H9 (cell line): ENCODE measurements around the gene SLC25A25. TPM values are rescaled to one million over a fixed set of nuclear protein-coding genes. Genes with fewer than 3 reads are reported as not detected.
A peak's percentile ranks its signal among the peaks of the same experiment; 100 is the strongest.

Experiments
- DNase-seq: peaks from one replicate; pipeline ENCODE4 v3.0.0-alpha.2; 2017
- H2AFZ ChIP-seq: one replicate; pipeline ENCODE4 v1.6.1; 2013; ENCODE audit warnings: mild to moderate bottlenecking, low read length, control low read depth, moderate library complexity
- H2AK5ac ChIP-seq: 2 replicates; pipeline ENCODE4 v1.6.1; 2013; ENCODE audit warnings: low read length, control low read depth, mixed read lengths; ENCODE audit not compliant: insufficient read length
- H2BK120ac ChIP-seq: one replicate; pipeline ENCODE4 v1.6.1; 2013; ENCODE audit warnings: low read depth, mild to moderate bottlenecking, low read length, control low read depth, inconsistent platforms; ENCODE audit not compliant: poor library complexity, severe bottlenecking
- H2BK12ac ChIP-seq: 2 replicates; pipeline ENCODE4 v1.6.1; 2013; ENCODE audit warnings: low read length, control low read depth, mixed read lengths, low read depth; ENCODE audit not compliant: insufficient read length
- H2BK15ac ChIP-seq: 2 replicates; pipeline ENCODE4 v1.6.1; 2013; ENCODE audit warnings: low read depth, low read length, control low read depth
- H2BK20ac ChIP-seq: one replicate; pipeline ENCODE4 v1.6.1; 2013; ENCODE audit warnings: low read depth, mild to moderate bottlenecking, low read length, control low read depth, inconsistent platforms; ENCODE audit not compliant: poor library complexity, severe bottlenecking
- H2BK5ac ChIP-seq: 2 replicates; pipeline ENCODE4 v1.6.1; 2013; ENCODE audit warnings: low read length, control low read depth, mixed read lengths; ENCODE audit not compliant: insufficient read length
- H3K14ac ChIP-seq: 2 replicates; pipeline ENCODE4 v1.6.1; 2013; ENCODE audit warnings: low read length, control low read depth; ENCODE audit not compliant: insufficient read depth
- H3K18ac ChIP-seq: 2 replicates; pipeline ENCODE4 v1.6.1; 2013; ENCODE audit warnings: low read depth, mild to moderate bottlenecking, mixed read lengths, low read length, control low read depth; ENCODE audit not compliant: insufficient read length
- H3K23ac ChIP-seq: 2 replicates; pipeline ENCODE4 v1.6.1; 2013; ENCODE audit warnings: low read length, control low read depth, mixed read lengths, low read depth; ENCODE audit not compliant: insufficient read length
- H3K23me2 ChIP-seq: 2 replicates; pipeline ENCODE4 v1.6.1; 2013; ENCODE audit warnings: low read depth, mild to moderate bottlenecking, mixed read lengths, low read length, control low read depth; ENCODE audit not compliant: insufficient read length, poor library complexity, severe bottlenecking
- H3K27ac ChIP-seq: 2 replicates; pipeline ENCODE4 v1.5.1; 2013; ENCODE audit warnings: low read length, control low read depth, mixed read lengths, low read depth; ENCODE audit not compliant: insufficient read length
- H3K27me3 ChIP-seq: 2 replicates; pipeline ENCODE4 v1.6.1; 2013; ENCODE audit warnings: low read length, control low read depth, inconsistent platforms; ENCODE audit not compliant: insufficient read depth
- H3K4ac ChIP-seq: 2 replicates; pipeline ENCODE4 v1.6.1; 2013; ENCODE audit warnings: low read depth, mild to moderate bottlenecking, control low read depth, inconsistent platforms, low read length, moderate library complexity
- H3K4me1 ChIP-seq: 2 replicates; pipeline ENCODE4 v1.6.1; 2013; ENCODE audit warnings: low read length, control low read depth, inconsistent platforms; ENCODE audit not compliant: insufficient read depth
- H3K4me2 ChIP-seq: 2 replicates; pipeline ENCODE4 v1.6.1; 2013; ENCODE audit warnings: low read length, control low read depth, mixed read lengths; ENCODE audit not compliant: insufficient read length, insufficient read depth
- H3K56ac ChIP-seq: 2 replicates; pipeline ENCODE4 v1.6.1; 2013; ENCODE audit warnings: low read depth, mild to moderate bottlenecking, mixed read lengths, low read length, control low read depth; ENCODE audit not compliant: insufficient read length
- H3K79me1 ChIP-seq: 2 replicates; pipeline ENCODE4 v1.6.1; 2013; ENCODE audit warnings: low read depth, mild to moderate bottlenecking, moderate library complexity, low read length, control low read depth, inconsistent platforms; ENCODE audit not compliant: insufficient read depth, poor library complexity, severe bottlenecking
- H3K79me2 ChIP-seq: 2 replicates; pipeline ENCODE4 v1.6.1; 2013; ENCODE audit warnings: low read length, control low read depth, inconsistent platforms; ENCODE audit not compliant: insufficient read depth
- H3K9ac ChIP-seq: 2 replicates; pipeline ENCODE4 v1.6.1; 2013; ENCODE audit warnings: low read length, control low read depth, mixed read lengths; ENCODE audit not compliant: insufficient read length; ENCODE audit errors: extremely low read depth
- H3K9me3 ChIP-seq: one replicate; pipeline ENCODE4 v1.6.1; 2013; ENCODE audit warnings: low read depth, low read length, inconsistent platforms; ENCODE audit not compliant: control insufficient read depth
- H3T11ph ChIP-seq: one replicate; pipeline ENCODE4 v1.6.1; 2013; ENCODE audit warnings: mild to moderate bottlenecking, low read length, control low read depth, inconsistent platforms
- H4K20me1 ChIP-seq: one replicate; pipeline ENCODE4 v1.6.1; 2013; ENCODE audit not compliant: control insufficient read depth, insufficient read length, insufficient read depth
- H4K5ac ChIP-seq: 2 replicates; pipeline ENCODE4 v1.6.1; 2013; ENCODE audit warnings: low read depth, mild to moderate bottlenecking, mixed read lengths, low read length, control low read depth; ENCODE audit not compliant: insufficient read length
- H4K8ac ChIP-seq: replicated peaks from 2 replicates; pipeline ENCODE4 v1.6.1; 2013; ENCODE audit warnings: low read length, control low read depth, mixed read lengths, low read depth; ENCODE audit not compliant: insufficient read length
- H4K91ac ChIP-seq: 2 replicates; pipeline ENCODE4 v1.6.1; 2013; ENCODE audit warnings: low read depth, mild to moderate bottlenecking, moderate library complexity, mixed read lengths, low read length, control low read depth; ENCODE audit not compliant: insufficient read length
- H3K27ac Mint-ChIP-seq, 3 experiments: 2 replicates in 2 of 3; 3 replicates in 1 of 3; pipeline ENCODE4 v1.8.0; 2020 to 2021; ENCODE audit warnings: mixed read lengths in 3 of 3, mild to moderate bottlenecking in 1 of 3, moderate library complexity in 1 of 3
- H3K27me3 Mint-ChIP-seq: 2 replicates; pipeline ENCODE4 v1.8.0; 2021; ENCODE audit warnings: low read depth, mild to moderate bottlenecking, moderate library complexity, mixed read lengths
- H3K36me3 Mint-ChIP-seq, 3 experiments: 2 replicates in 2 of 3; 3 replicates in 1 of 3; pipeline ENCODE4 v1.8.0; 2020 to 2021; ENCODE audit warnings: low read depth in 3 of 3, mixed read lengths in 3 of 3; ENCODE audit not compliant: insufficient read depth in 1 of 3
- H3K4me1 Mint-ChIP-seq, 2 experiments: 2 replicates each; pipeline ENCODE4 v1.8.0; 2020; ENCODE audit warnings: mixed read lengths in 2 of 2
- H3K4me3 Mint-ChIP-seq, 2 experiments: 2 replicates in 1 of 2; 3 replicates in 1 of 2; pipeline ENCODE4 v1.8.0; 2020 to 2021; ENCODE audit warnings: mild to moderate bottlenecking in 2 of 2, mixed read lengths in 2 of 2, moderate library complexity in 1 of 2
- H3K9me3 Mint-ChIP-seq, 2 experiments: 2 replicates in 1 of 2; 3 replicates in 1 of 2; pipeline ENCODE4 v1.8.0; 2020; ENCODE audit warnings: mild to moderate bottlenecking in 2 of 2, mixed read lengths in 2 of 2, moderate library complexity in 1 of 2
- CTCF ChIP-seq: fragments of 200-600 bp; sonication (generic); conservative IDR thresholded peaks from 3 replicates; pipeline ENCODE4 v1.8.0; 2021; ENCODE audit warnings: antibody characterized with exemption, mild to moderate bottlenecking
- WGBS: extraction: QIAGEN DNeasy Blood & Tissue Kit; methylation state at CpG from one replicate; pipeline ENCODE4 v1.1.7; 2013; ENCODE audit warnings: missing lambda C conversion rate, low lambda C conversion rate, mixed read lengths; ENCODE audit not compliant: insufficient read length; ENCODE audit errors: extremely low coverage; 5-methylcytosine and 5-hydroxymethylcytosine counted together
- total RNA-seq: library from RNA; stranded (reverse); gene quantifications from 2 replicates; pipeline ENCODE4 v1.2.1, GENCODE V29; 2021

SLC25A25 gene
- total RNA-seq, 1 experiment from 2014 or later: 16.9 TPM

DNA sequence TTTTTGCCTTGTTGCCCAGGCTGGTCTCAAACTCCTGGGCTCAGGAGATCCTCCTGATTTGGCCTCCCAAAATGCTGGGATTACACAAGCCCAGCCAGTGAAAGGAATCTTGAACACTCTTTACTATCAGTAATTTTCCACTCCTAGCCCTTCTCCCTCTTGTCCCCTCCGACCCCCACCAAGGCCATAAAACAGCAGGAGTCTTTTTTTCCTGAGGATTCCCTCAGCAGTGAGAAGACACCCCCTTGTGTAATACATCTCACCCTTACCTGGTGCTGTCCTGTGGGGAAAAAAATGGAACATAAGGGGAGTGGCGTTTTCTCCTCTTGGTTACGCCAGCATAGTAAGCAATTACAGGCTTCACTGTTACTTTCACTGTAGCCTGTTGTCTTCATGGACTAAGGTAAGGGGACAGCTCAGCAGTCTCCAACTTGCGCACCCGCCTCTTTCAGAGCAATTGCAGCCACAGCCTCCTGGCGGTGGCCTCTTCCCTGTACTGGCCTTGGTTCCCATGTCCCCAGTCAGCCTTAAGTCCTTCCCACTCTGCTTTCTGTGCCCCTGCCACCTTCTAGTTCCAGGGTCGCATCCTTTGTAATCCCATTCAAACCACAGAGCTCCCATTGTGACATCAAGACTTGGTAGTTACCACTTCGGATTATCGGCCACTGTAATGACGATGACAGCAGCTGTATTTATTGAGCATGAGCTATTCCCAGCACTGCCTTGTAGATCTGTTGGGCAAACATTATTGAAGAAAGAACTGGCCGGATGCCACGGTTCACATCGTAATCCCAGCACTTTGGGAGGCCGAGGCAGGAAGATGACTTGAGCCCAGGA is 10.9 kb upstream of the SLC25A25 start:
- no CpG with 5 or more reads among the region's 14 CpGs for WGBS
- H4K5ac ChIP-seq: no peak overlapping the region
- no peak overlapping the region; a peak in 1 of 5 replicates for H3K4me3 Mint-ChIP-seq

More for the DNA sequence above, 10.9 kb upstream of the SLC25A25 start:
- Histone ChIP-seq H3K79me2 (no peaks in the 10 kb centered on the region), H2BK20ac (no peak overlapping the region), H3K23me2 (no peaks in the 10 kb centered on the region), H3K79me1 (no peaks in the 10 kb centered on the region), H3K56ac (no peak overlapping the region), H3K9me3 (no peaks in the 10 kb centered on the region), H3K9ac (no peak overlapping the region), H2BK15ac (no peak overlapping the region), H3K14ac (no peak overlapping the region), H2AFZ (no peak overlapping the region), H3K4ac (no peak overlapping the region), H4K20me1 (no peaks in the 10 kb centered on the region), H2AK5ac (no peak overlapping the region), H2BK120ac (no peak overlapping the region), H3K27ac (no peak overlapping the region), H3K4me2 (no peak overlapping the region), H3K27me3 (no peaks in the 10 kb centered on the region), H4K8ac (no peak overlapping the region), H3T11ph (no peak overlapping the region), H3K23ac (no peak overlapping the region), H2BK5ac (no peak overlapping the region), H3K18ac (no peak overlapping the region), H2BK12ac (no peak overlapping the region), H3K4me1 (peaks cover 3% of the 10 kb centered on the region; the same call in 1 of the 2 replicates), H4K91ac (no peak overlapping the region)
- peaks cover 0 to 4% (median 0%) of the 10 kb centered on the region in 3 experiments; a peak in 3 of 7 replicates for H3K36me3 Mint-ChIP-seq
- TF ChIP-seq CTCF: peak; percentile 15; the same call in 1 of the 3 replicates
- H3K27me3 Mint-ChIP-seq: no peaks in the 10 kb centered on the region
- no peaks in the 10 kb centered on the region; a peak in 1 of 5 replicates for H3K9me3 Mint-ChIP-seq
- peaks cover 25 to 34% of the 10 kb centered on the region in 2 experiments for H3K4me1 Mint-ChIP-seq
- peak; percentile 66 for DNase-seq
- H3K27ac Mint-ChIP-seq: peak overlapping the region in 2 of 3 experiments; percentile 11 to 75; a peak in 3 of 7 replicates
